CD4-positive, alpha-beta T cell treated with Interleukin-12 subunit alpha and Interleukin-12 subunit beta, for 1 hour (primary cell): ENCODE results near the gene ERI2.
A peak's percentile ranks its signal among the peaks of the same experiment; 100 is the strongest.
"Not testable (repeated sequence)": the region's sequence is repeated elsewhere in the genome, so short reads cannot be mapped to it uniquely, and the experiment has no call there.

Source experiments
- DNase-seq: peaks from one replicate; pipeline ENCODE4 v3.0.0-alpha.2; 2020

The ERI2 gene

GRCh38 chr16:20763461-20764232 is 42.6 kb downstream of the ERI2 start, which contains the start of gene ACSM3:
ACSM3 (plus strand) TSS chr16:20764014; CDS start chr16:20770035, 6,021 bp downstream.
- DNase-seq = peak; percentile 85

- no peak for DNase-seq
Measured at GRCh38 chr16:20762404-20763123, 43.7 kb downstream of the ERI2 start.

GRCh38 chr16:20761175-20761574 is 45.1 kb downstream of the ERI2 start:
- DNase-seq = no peak

- no peak for DNase-seq
Measured at GRCh38 chr16:20760346-20760745, 45.9 kb downstream of the ERI2 start.

- DNase-seq = not testable (repeated sequence)
Measured at GRCh38 chr16:20755799-20756198, 50.5 kb downstream of the ERI2 start.

GRCh38 chr16:20755238-20755637 is 51.0 kb downstream of the ERI2 start:
- no peak for DNase-seq

GRCh38 chr16:20753727-20754126 is 52.5 kb downstream of the ERI2 start:
- no peak for DNase-seq

- DNase-seq = no peak
Measured at GRCh38 chr16:20750558-20750957, 55.7 kb downstream of the ERI2 start.

- no peak for DNase-seq
Measured at GRCh38 chr16:20749474-20749873, 56.8 kb downstream of the ERI2 start.

- DNase-seq = no peak
Measured at GRCh38 chr16:20747030-20747816, 59.0 kb downstream of the ERI2 start.

GRCh38 chr16:20746461-20746860 is 59.8 kb downstream of the ERI2 start:
- DNase-seq = no peak
